B cell (primary cell): ENCODE measurements around the gene GADD45B. TPM values are rescaled to one million over a fixed set of nuclear protein-coding genes. Genes with fewer than 3 reads are reported as not detected.

Experiments
- ATAC-seq: fragments of 200-7000 bp; cut with Tn5 transposase; one replicate; pipeline ENCODE4 v1.10.0; 2021; ENCODE audit warnings: low read depth, mild to moderate bottlenecking, moderate number of reproducible peaks, moderate library complexity
- CTCF ChIA-PET: fragments of 350-600 bp; sonication (Branson Sonifier 250); formaldehyde crosslinking; loops from one replicate; lab custom pipeline; 2021; ENCODE audit warnings: antibody characterized with exemption, inconsistent platforms; lab: Charles Lee
- POLR2A ChIA-PET: fragments of 350-600 bp; sonication (Branson Sonifier 250); formaldehyde crosslinking; loops from one replicate; lab custom pipeline; 2021; ENCODE audit warnings: antibody characterized with exemption; lab: Charles Lee
- DNase-seq: peaks from one replicate; pipeline ENCODE4 v3.0.0; 2013
- H2AFZ ChIP-seq: 2 replicates; pipeline ENCODE4 v1.6.1; 2012; ENCODE audit warnings: mild to moderate bottlenecking, low read depth, low read length; ENCODE audit not compliant: insufficient read depth, poor library complexity, severe bottlenecking
- H3K27ac ChIP-seq, 2 donors: 1 replicate in 1 of 2; 2 replicates in 1 of 2; pipeline ENCODE4 v1.5.1; 2012 to 2013; ENCODE audit warnings: low read length in 2 of 2, mild to moderate bottlenecking in 2 of 2, moderate library complexity in 1 of 2
- H3K27me3 ChIP-seq, 4 experiments: fragments of 200-600 bp in 1 of 4; sonication (generic) in 1 of 4; replicated peaks in 1 of 4; 1 replicate in 2 of 4; 2 replicates in 2 of 4; pipeline versions ENCODE4 v1.6.1 to v1.7.0; 2013 to 2016; ENCODE audit warnings: low read length in 3 of 4, mild to moderate bottlenecking in 2 of 4, mixed read lengths in 1 of 4, moderate library complexity in 1 of 4; ENCODE audit not compliant: insufficient read depth in 4 of 4, control insufficient read depth in 3 of 4; ENCODE audit errors: control extremely low read depth in 1 of 4
- H3K36me3 ChIP-seq, 2 experiments: replicated peaks in 1 of 2; 1 replicate in 1 of 2; 2 replicates in 1 of 2; pipeline versions ENCODE4 v1.6.1 to v1.7.1; 2013; ENCODE audit warnings: low read length in 1 of 2; ENCODE audit not compliant: insufficient read depth in 2 of 2, control insufficient read depth in 1 of 2; ENCODE audit errors: control extremely low read depth in 1 of 2, extremely low read depth in 1 of 2
- H3K4me1 ChIP-seq, 2 donors: fragments of 200-600 bp in 1 of 2; sonication (generic) in 1 of 2; 1 replicate in 1 of 2; 2 replicates in 1 of 2; pipeline versions ENCODE4 v1.5.1 to v1.6.1; 2013 to 2017; ENCODE audit warnings: low read length in 2 of 2; ENCODE audit not compliant: control insufficient read depth in 2 of 2, insufficient read depth in 2 of 2
- H3K4me2 ChIP-seq: replicated peaks from 2 replicates; pipeline ENCODE3; 2012; ENCODE audit warnings: mild to moderate bottlenecking, low read depth, low read length; ENCODE audit not compliant: poor library complexity, severe bottlenecking
- H3K4me3 ChIP-seq, 5 experiments: fragments of 200-600 bp in 1 of 5; sonication (generic) in 1 of 5; 1 replicate in 3 of 5; 2 replicates in 2 of 5; pipeline versions ENCODE4 v1.5.1 to v1.7.0; 2011 to 2016; ENCODE audit warnings: low read length in 4 of 5, mild to moderate bottlenecking in 4 of 5, low read depth in 2 of 5, control low read depth in 1 of 5, moderate library complexity in 1 of 5; ENCODE audit not compliant: insufficient read depth in 1 of 5; ENCODE audit errors: control extremely low read depth in 1 of 5, extremely low read depth in 1 of 5
- H3K79me2 ChIP-seq: fragments of 200-600 bp; sonication (generic); one replicate; pipeline ENCODE4 v1.6.0; 2016; ENCODE audit warnings: low read length; ENCODE audit not compliant: control insufficient read depth, insufficient read depth
- H3K9ac ChIP-seq: fragments of 200-600 bp; sonication (generic); 2 replicates; pipeline ENCODE4 v1.6.1; 2017; ENCODE audit warnings: mild to moderate bottlenecking, low read length, moderate library complexity
- H3K9me3 ChIP-seq, 3 donors: one replicate each; pipeline versions ENCODE4 v1.6.1 to v1.7.1; 2013; ENCODE audit warnings: low read length in 2 of 3; ENCODE audit not compliant: control insufficient read depth in 2 of 3, insufficient read depth in 1 of 3; ENCODE audit errors: control extremely low read depth in 1 of 3
- H4K20me1 ChIP-seq: 2 replicates; pipeline ENCODE4 v1.6.0; 2012; ENCODE audit warnings: mild to moderate bottlenecking, low read length; ENCODE audit not compliant: insufficient read depth, control insufficient read depth, poor library complexity, severe bottlenecking
- H3K27ac Mint-ChIP-seq: one replicate; pipeline ENCODE4 v1.8.0; 2021; ENCODE audit warnings: mixed read lengths
- H3K27me3 Mint-ChIP-seq: one replicate; pipeline ENCODE4 v1.8.0; 2021; ENCODE audit warnings: mixed read lengths
- H3K4me1 Mint-ChIP-seq: one replicate; pipeline ENCODE4 v1.8.0; 2021; ENCODE audit warnings: mixed read lengths
- H3K4me3 Mint-ChIP-seq: one replicate; pipeline ENCODE4 v1.8.0; 2021; ENCODE audit warnings: mixed read lengths
- H3K9me3 Mint-ChIP-seq: one replicate; pipeline ENCODE4 v1.8.0; 2022; ENCODE audit warnings: mixed read lengths; ENCODE audit not compliant: insufficient read depth
- EZH2 ChIP-seq: IDR thresholded peaks from 2 replicates; pipeline ENCODE4 v1.6.1; 2012; ENCODE audit warnings: borderline replicate concordance, low read depth, mild to moderate bottlenecking, moderate library complexity, low read length; ENCODE audit not compliant: insufficient read depth, poor library complexity, severe bottlenecking
- WGBS: methylation state at CpG from one replicate; pipeline ENCODE4 v1.1.5; 2013; ENCODE audit warnings: missing lambda C conversion rate; ENCODE audit not compliant: insufficient coverage; 5-methylcytosine and 5-hydroxymethylcytosine counted together
- intact Hi-C: fragments of 100-400 bp; cut with micrococcal nuclease; formaldehyde crosslinking; loops from one replicate; pipeline ENCODE4 v1.10.0; 2022
- polyA plus RNA-seq: library from polyadenylated mRNA; depleted of rRNA; stranded (reverse); fragments of >200 nt; gene quantifications from 2 replicates; pipeline ENCODE4 v1.2.3, GENCODE V29; 2012
- total RNA-seq, 2 donors: library from RNA; stranded (reverse); fragments of 120-200 nt in 1 of 2; gene quantifications; 1 replicate in 1 of 2; 2 replicates in 1 of 2; pipeline versions ENCODE4 v1.2.3 to v1.2.4, GENCODE V29; 2013 to 2022
- TF ChIP-seq, protein P1 (sequence below): fragments of 200-600 bp; IDR thresholded peaks from one replicate; pipeline ENCODE4 v1.8.0; 2022; ENCODE audit warnings: antibody characterized with exemption, mild to moderate bottlenecking

Gene GADD45B
- total and polyA plus RNA-seq, 2 donors (not counting 1 experiment from before 2014, with no cell fraction given) = 166 to 215 TPM

GRCh38 chr19:2487090-2487489 is 11.2 kb downstream of the GADD45B start:
- peaks cover 46 to 53% of the 10 kb centered on the region in 2 donors for H3K4me1 ChIP-seq
- H3K36me3 ChIP-seq = no peaks in the 10 kb centered on the region
- DNase-seq (no peak), ATAC-seq (no peak)
- Mint-ChIP-seq H3K27ac (peak overlapping the region; percentile 24), H3K4me3 (peak overlapping the region; percentile 48), H3K4me1 (peaks cover 51% of the 10 kb centered on the region), H3K9me3 (peaks cover 6% of the 10 kb centered on the region), H3K27me3 (peaks cover 17% of the 10 kb centered on the region)
- H3K4me3 ChIP-seq = no peak overlapping the region
- 85% methylated on average over 10 of the region's 12 CpGs for WGBS
- POLR2A ChIA-PET = interaction anchor here (0.7 kb wide), 1 partner anchor 1274 kb away, joined by 3 read pairs; no protein-coding TSS in a partner anchor
- H2AFZ ChIP-seq = no peak overlapping the region
- H3K27ac ChIP-seq = no peak overlapping the region
- peaks cover 0 to 37% (median 18%) of the 10 kb centered on the region in 4 experiments for H3K27me3 ChIP-seq
- peaks cover 0 to 35% (median 12%) of the 10 kb centered on the region in 3 donors for H3K9me3 ChIP-seq
- H3K4me2 ChIP-seq = no peak overlapping the region
- TF ChIP-seq, protein P1, sequence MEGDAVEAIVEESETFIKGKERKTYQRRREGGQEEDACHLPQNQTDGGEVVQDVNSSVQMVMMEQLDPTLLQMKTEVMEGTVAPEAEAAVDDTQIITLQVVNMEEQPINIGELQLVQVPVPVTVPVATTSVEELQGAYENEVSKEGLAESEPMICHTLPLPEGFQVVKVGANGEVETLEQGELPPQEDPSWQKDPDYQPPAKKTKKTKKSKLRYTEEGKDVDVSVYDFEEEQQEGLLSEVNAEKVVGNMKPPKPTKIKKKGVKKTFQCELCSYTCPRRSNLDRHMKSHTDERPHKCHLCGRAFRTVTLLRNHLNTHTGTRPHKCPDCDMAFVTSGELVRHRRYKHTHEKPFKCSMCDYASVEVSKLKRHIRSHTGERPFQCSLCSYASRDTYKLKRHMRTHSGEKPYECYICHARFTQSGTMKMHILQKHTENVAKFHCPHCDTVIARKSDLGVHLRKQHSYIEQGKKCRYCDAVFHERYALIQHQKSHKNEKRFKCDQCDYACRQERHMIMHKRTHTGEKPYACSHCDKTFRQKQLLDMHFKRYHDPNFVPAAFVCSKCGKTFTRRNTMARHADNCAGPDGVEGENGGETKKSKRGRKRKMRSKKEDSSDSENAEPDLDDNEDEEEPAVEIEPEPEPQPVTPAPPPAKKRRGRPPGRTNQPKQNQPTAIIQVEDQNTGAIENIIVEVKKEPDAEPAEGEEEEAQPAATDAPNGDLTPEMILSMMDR = no peak
- H3K9ac ChIP-seq = no peak overlapping the region
- CTCF ChIA-PET = interaction anchor here (2.0 kb wide), 1 partner anchor 9 kb away, joined by 5 read pairs; no protein-coding TSS in a partner anchor
- intact Hi-C loops = no loop called here
- H4K20me1 ChIP-seq = peaks cover 16% of the 10 kb centered on the region
- no peaks in the 10 kb centered on the region for H3K79me2 ChIP-seq

DNA sequence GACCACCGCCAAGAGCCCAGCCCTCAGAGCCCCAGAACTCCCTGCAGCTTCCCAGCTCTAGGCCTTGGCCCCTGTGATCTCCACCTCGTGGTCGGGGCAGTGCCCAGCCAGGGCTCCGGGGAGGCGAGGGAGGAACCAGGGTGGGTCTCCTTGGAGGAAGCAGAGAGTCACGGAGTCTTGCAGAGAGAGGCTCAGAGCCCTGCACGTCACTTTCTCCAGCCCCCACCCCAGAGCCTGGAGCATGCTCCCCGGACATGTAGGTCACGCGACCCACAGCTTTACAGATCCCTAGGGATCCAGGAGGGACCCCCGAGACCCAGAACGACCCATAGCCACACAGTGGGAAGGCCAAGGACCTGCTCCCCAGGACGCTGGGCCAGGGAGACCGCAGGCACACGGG is 11.9 kb downstream of the GADD45B start:
- Mint-ChIP-seq H3K9me3 (peaks cover 6% of the 10 kb centered on the region), H3K27me3 (peaks cover 22% of the 10 kb centered on the region), H3K27ac (peak overlapping the region; percentile 20), H3K4me1 (peaks cover 54% of the 10 kb centered on the region), H3K4me3 (peak overlapping the region; percentile 32)
- Histone ChIP-seq H4K20me1 (peaks cover 16% of the 10 kb centered on the region), H3K9ac (no peak overlapping the region), H2AFZ (no peak overlapping the region), H3K4me1 (peaks cover 46 to 53% of the 10 kb centered on the region in 2 donors), H3K4me2 (peak overlapping the region; percentile 76), H3K36me3 (no peaks in the 10 kb centered on the region), H3K9me3 (peaks cover 0 to 28% (median 12%) of the 10 kb centered on the region in 3 donors), H3K27me3 (peaks cover 0 to 44% (median 20%) of the 10 kb centered on the region in 4 experiments), H3K79me2 (no peaks in the 10 kb centered on the region), H3K27ac (no peak overlapping the region), H3K4me3 (no peak overlapping the region)
- intact Hi-C loops = no loop called here
- ATAC-seq = no peak
- no peak for DNase-seq
- CTCF ChIA-PET = interaction anchor here (2.0 kb wide), 1 partner anchor 10 kb away, joined by 5 read pairs; no protein-coding TSS in a partner anchor
- TF ChIP-seq, protein P1 = no peak
- no peak for TF ChIP-seq EZH2
- POLR2A ChIA-PET = interaction anchor here (0.6 to 1.1 kb wide), 2 partner anchors 12 to 100 kb away, joined by 5 to 9 read pairs; partner anchors contain the start of gene GADD45B
- WGBS = 23% methylated on average over 10 of the region's 15 CpGs
